Vagina (tissue), 2 donors: Measurements from ENCODE around the gene UST. TPM values are rescaled to one million over a fixed set of nuclear protein-coding genes. Genes with fewer than 3 reads are reported as not detected.

Experiments used
- DNase-seq, 2 donors: peaks; one replicate each; pipeline ENCODE4 v3.0.0-alpha.2; 2017; ENCODE audit errors: extremely low spot score in 2 of 2
- H3K27ac ChIP-seq: fragments of 200-600 bp; sonication (generic); one replicate; pipeline ENCODE4 v1.5.1; 2019
- H3K27me3 ChIP-seq: fragments of 200-600 bp; sonication (generic); one replicate; pipeline ENCODE4 v1.5.1; 2019
- H3K36me3 ChIP-seq, 2 donors: fragments of 200-600 bp; sonication (generic); one replicate each; pipeline ENCODE4 v1.5.1; 2017 to 2019
- H3K4me1 ChIP-seq: fragments of 200-600 bp; sonication (generic); one replicate; pipeline ENCODE4 v1.5.1; 2019
- H3K4me3 ChIP-seq, 2 donors: fragments of 200-600 bp; sonication (generic); 1 replicate in 1 of 2; 2 replicates in 1 of 2; pipeline ENCODE4 v1.5.1; 2016 to 2019
- H3K9me3 ChIP-seq: fragments of 200-600 bp; sonication (generic); one replicate; pipeline ENCODE4 v1.5.1; 2019
- CTCF ChIP-seq, 3 experiments: fragments of 450-650 bp in 2 of 3; fragments of 200-600 bp in 1 of 3; sonication (generic) in 1 of 3; IDR thresholded peaks; one replicate each; pipeline ENCODE4 v1.5.1; 2017 to 2019; ENCODE audit warnings: antibody characterized with exemption in 3 of 3, mild to moderate bottlenecking in 2 of 3, moderate library complexity in 2 of 3
- POLR2A ChIP-seq, 2 donors: fragments of 450-650 bp; IDR thresholded peaks; one replicate each; pipeline ENCODE4 v1.6.1; 2017; ENCODE audit warnings: antibody characterized with exemption in 2 of 2, mild to moderate bottlenecking in 2 of 2, moderate library complexity in 2 of 2
- POLR2AphosphoS5 ChIP-seq, 2 donors: sonication (generic); formaldehyde crosslinking; IDR thresholded peaks; one replicate each; pipeline ENCODE4 v1.9.0; 2017; ENCODE audit warnings: antibody characterized with exemption in 2 of 2, mild to moderate bottlenecking in 2 of 2, low read depth in 1 of 2; ENCODE audit not compliant: insufficient read depth in 1 of 2
- intact Hi-C: fragments of 100-400 bp; cut with DNase I; formaldehyde crosslinking; loops from one replicate; pipeline ENCODE4 v1.15.1; 2023
- total RNA-seq: library from RNA; depleted of rRNA; stranded (reverse); fragments of >200 nt; gene quantifications from one replicate; pipeline ENCODE4 v1.2.3, GENCODE V29; 2016

UST gene
- 14.2 TPM for total RNA-seq

- peak in 1 of 2 donors; percentile 96 for DNase-seq
- Histone ChIP-seq H3K27ac (peak within 1 kb of the TSS; percentile 95), H3K4me3 (peak within 1 kb of the TSS; percentile 74 to 86), H3K36me3 (no peaks in the 10 kb centered on the region), H3K4me1 (peaks cover 22% of the 10 kb centered on the region), H3K27me3 (no peaks in the 10 kb centered on the region), H3K9me3 (no peaks in the 10 kb centered on the region)
- TF ChIP-seq CTCF (IDR thresholded peaks at IDR 0.05) (peak in 2 of 3 experiments; percentile 19 to 33), POLR2A (IDR thresholded peaks at IDR 0.05) (peak in 1 of 2 donors; percentile 69), POLR2AphosphoS5 (IDR thresholded peaks at IDR 0.05; ENCODE audit: insufficient read depth in 1 of 2, low read depth in 1 of 2) (peak; percentile 81 to 83)
- intact Hi-C loops, result loop anchor here (10.0 kb wide), 1 partner anchor 198 kb away; no protein-coding TSS in a partner anchor
These were observed at the start of gene UST for GRCh38 chr6:148746363-148747144. Gene UST (plus strand): TSS chr6:148747030. CDS start chr6:148747431, 401 bp downstream.

- no peaks in the 10 kb centered on the region for H3K27me3 ChIP-seq
- H3K36me3 ChIP-seq, result no peaks in the 10 kb centered on the region
- peaks cover 13% of the 10 kb centered on the region for H3K4me1 ChIP-seq
- H3K4me3 ChIP-seq, result no peak overlapping the region
- H3K27ac ChIP-seq, result no peak overlapping the region
- intact Hi-C loops, result no loop called here
- TF ChIP-seq POLR2A (IDR thresholded peaks at IDR 0.05), result no peak
- TF ChIP-seq POLR2AphosphoS5 (IDR thresholded peaks at IDR 0.05; ENCODE audit: insufficient read depth in 1 of 2, low read depth in 1 of 2), result no peak
- TF ChIP-seq CTCF (IDR thresholded peaks at IDR 0.05), result no peak
- no peak for DNase-seq
- H3K9me3 ChIP-seq, result no peaks in the 10 kb centered on the region
These were observed 48.9 kb upstream of the UST start for GRCh38 chr6:148697895-148698440.

- peaks cover 13% of the 10 kb centered on the region for H3K4me1 ChIP-seq
- H3K9me3 ChIP-seq, result no peaks in the 10 kb centered on the region
- no peaks in the 10 kb centered on the region for H3K27me3 ChIP-seq
- TF ChIP-seq POLR2AphosphoS5 (IDR thresholded peaks at IDR 0.05; ENCODE audit: insufficient read depth in 1 of 2, low read depth in 1 of 2) (no peak), CTCF (IDR thresholded peaks at IDR 0.05) (no peak), POLR2A (IDR thresholded peaks at IDR 0.05) (no peak)
- no peak overlapping the region for H3K27ac ChIP-seq
- no peaks in the 10 kb centered on the region for H3K36me3 ChIP-seq
- intact Hi-C loops, result no loop called here
- no peak overlapping the region for H3K4me3 ChIP-seq
- DNase-seq, result no peak
These were observed 48.1 kb upstream of the UST start for GRCh38 chr6:148698671-148699180.

- TF ChIP-seq POLR2AphosphoS5 (IDR thresholded peaks at IDR 0.05; ENCODE audit: insufficient read depth in 1 of 2, low read depth in 1 of 2) (no peak), CTCF (IDR thresholded peaks at IDR 0.05) (no peak), POLR2A (IDR thresholded peaks at IDR 0.05) (no peak)
- Histone ChIP-seq H3K36me3 (no peaks in the 10 kb centered on the region), H3K4me1 (peaks cover 13% of the 10 kb centered on the region), H3K27ac (peak overlapping the region; percentile 61), H3K27me3 (no peaks in the 10 kb centered on the region), H3K4me3 (peak overlapping the region; percentile 27 to 38), H3K9me3 (no peaks in the 10 kb centered on the region)
- intact Hi-C loops, result no loop called here
- DNase-seq, result no peak
These were observed 46.6 kb upstream of the UST start for GRCh38 chr6:148700047-148700715.
